HG02798 (cell line): ENCODE data around the gene CNGA3.
A peak's percentile ranks its signal among the peaks of the same experiment; 100 is the strongest.

Experiments
- ATAC-seq: cut with Tn5 transposase; IDR thresholded peaks from one replicate; pipeline ENCODE4 v1.9.1; 2021; ENCODE audit warnings: mild to moderate bottlenecking; ENCODE audit not compliant: unreplicated experiment, poor library complexity

CNGA3 gene

GRCh38 chr2:98374958-98375570, 28.8 kb downstream of the CNGA3 start:
- ATAC-seq: no peak

DNA sequence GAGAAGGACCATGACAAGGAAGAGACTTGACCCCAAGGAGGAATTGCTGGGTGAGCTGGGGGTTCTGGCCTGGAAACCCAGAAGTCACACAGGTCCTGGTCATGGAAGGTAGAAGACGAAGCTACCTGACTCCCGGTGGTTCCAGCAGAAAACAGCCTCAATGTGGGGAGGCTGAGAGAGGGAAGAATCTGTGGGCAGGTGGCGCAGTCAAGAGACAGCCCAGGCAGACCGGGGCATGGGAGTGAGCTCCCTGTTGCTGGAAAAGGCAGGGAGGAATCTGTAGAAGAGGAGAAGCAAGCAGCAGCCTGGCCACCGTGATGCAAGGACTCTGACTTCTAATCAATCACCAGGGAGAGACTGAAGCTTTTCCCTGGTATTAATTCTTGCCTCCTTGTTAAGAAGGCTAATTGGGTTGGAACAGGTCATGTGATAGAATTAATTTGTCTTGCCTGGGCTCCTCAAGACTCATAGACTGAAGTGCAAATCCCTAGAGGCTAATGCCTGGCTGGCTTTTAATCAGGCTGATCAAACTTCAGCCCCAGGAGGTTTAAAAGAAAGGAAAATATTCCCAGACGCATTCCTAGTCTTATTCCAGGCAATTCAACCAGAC, 30.1 kb downstream of the CNGA3 start:
- no peak for ATAC-seq

DNA sequence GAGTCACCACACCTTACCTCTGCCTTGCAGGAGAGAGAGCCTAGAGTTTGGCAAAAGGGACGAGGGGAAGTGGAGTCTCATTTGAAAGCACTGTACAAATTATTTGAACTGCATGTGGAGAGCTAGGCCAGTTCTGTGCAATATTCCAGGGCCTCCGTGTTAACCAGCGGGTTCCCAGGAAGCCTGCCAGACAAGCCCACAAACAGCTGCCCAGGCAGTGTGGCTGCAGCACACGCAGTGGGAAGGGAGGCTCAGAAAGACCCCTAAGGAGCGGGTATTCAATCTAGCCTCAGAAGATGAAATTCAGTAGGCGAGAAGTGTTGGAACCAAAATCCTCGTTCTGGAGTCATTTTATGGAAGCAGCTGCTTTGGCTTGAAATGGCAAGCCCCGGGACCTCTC, 30.7 kb downstream of the CNGA3 start:
- ATAC-seq: no peak

GRCh38 chr2:98377544-98377943, 31.3 kb downstream of the CNGA3 start:
- ATAC-seq: no peak

DNA sequence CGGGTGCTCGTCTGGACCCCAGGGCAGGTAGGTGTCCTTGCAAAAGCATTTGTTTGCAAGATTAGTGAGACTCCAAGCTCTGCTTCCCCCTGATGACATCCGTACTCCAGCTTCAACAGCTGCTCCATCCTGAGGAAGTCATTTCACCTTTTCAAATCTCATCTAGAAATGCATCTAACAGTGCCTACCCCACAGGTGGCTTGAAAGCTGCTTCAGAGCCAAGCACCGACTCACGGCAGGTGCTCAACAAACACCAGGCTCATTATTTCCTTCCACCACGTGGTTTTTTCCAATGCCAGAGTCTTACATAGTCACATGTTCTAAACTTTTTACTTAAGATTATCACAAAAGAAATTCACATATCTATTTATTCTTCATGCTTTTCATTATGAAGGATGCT, 31.9 kb downstream of the CNGA3 start:
- no peak for ATAC-seq

DNA sequence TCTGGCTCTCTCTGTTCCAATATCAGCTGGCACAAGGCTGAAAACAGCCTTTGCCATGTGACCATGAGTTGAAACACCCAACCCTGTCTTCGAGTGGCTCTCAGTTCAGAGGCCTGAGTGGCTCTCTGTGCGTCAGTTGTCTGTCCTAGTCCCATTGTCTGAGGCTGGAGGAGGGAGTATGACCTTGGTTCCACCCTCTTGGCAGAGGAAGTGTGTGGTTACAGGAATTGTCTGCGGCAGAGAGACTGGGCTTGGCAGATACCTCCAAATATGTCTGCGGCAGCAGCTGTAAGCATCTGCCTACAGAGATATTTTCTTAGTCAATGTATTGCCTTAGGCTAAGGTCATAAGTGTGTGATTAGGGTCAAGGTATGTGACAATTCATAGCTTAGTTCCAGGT, 32.6 kb downstream of the CNGA3 start:
- ATAC-seq: no peak

- no peak for ATAC-seq
These were observed 33.3 kb downstream of the CNGA3 start for GRCh38 chr2:98379311-98380202.

DNA sequence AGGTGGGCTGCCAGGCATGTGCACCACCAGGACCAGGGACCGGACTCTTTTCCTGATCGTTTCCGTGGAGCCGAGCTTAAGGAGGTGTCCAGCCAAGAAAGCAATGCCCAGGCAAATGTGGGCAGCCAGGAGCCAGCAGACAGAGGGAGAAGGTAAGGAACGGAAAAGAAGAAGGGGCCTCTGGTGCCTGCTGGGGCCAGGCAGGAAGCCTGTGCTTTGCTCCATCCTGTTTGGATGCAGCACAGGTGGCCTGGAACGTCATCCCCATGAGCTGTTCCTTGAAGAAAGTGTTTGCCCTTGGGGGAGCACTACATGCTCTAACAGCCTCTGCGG, 33.9 kb downstream of the CNGA3 start:
- no peak for ATAC-seq

GRCh38 chr2:98381494-98381893, 35.2 kb downstream of the CNGA3 start:
- no peak for ATAC-seq

GRCh38 chr2:98382086-98382485, 35.8 kb downstream of the CNGA3 start:
- ATAC-seq: no peak

DNA sequence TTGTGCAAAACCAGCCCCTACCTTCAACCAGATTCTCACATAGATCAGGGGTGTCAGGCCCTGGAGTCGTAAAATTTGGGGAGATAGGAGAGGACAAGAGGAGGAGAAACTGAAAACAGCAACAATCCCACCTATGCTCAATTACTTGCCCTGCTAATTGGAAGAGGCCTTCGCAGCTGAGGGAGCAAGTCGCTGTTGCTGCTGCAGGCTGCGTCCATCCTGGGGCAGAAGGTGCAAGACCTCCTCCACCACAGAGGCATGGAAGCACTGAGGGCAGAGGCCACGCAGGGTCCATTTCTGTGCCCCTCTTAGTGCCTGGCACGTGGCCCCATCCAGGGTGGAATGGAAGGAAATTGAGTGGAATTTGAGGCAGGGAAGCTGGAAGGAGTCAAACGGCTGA, 36.5 kb downstream of the CNGA3 start:
- ATAC-seq: no peak

DNA sequence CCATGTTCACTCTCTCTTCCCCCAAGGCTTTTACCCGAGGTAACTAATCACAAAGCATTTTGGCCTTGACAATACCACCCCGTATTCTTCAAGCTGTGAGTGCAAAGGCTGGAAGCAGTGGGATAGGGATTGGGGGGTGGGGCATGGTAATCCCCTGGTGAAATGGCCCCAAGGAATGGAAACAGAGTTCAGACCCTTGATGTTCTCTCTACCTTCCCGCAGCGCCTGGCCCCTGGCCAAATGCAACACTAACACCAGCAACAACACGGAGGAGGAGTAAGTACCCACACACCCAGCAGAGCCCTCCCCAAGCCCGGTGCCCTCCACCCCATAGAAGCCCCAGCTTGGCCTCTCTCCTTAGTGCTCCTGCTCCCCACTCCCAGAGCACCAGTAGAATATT, 36.9 kb downstream of the CNGA3 start:
- no peak for ATAC-seq

DNA sequence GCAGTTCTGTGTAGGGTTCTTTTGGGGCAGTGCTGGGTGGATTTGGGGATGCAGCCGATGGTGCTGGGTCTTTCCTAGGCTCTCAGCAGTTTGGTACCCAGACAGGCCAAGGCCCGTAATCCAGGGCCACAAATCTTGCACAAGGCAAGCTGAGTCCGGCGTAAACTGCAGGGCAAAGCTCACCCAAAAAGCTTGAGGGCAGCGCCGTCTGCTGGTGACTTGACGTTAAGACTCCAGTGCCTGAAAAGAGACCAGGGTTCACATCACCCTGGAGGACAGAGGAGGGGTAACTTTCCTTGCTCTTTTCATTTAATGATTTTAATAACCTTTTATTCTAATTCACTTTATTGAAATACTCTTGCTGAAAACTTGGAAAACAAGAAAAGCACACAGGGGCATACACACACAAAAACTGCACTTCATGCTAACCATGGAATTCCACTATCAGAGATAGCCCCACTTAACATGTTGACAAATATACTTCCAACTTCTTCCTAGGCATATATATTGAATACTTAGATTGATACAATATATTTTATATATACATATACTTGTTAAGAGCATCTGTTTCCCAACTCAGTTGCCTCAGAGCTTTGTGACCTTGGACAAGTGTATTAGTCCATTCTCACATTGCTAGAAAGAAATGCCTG, 38.9 kb downstream of the CNGA3 start:
- peak; percentile 70 for ATAC-seq

- no peak for ATAC-seq
These were observed 41.2 kb downstream of the CNGA3 start for GRCh38 chr2:98387478-98387877.

DNA sequence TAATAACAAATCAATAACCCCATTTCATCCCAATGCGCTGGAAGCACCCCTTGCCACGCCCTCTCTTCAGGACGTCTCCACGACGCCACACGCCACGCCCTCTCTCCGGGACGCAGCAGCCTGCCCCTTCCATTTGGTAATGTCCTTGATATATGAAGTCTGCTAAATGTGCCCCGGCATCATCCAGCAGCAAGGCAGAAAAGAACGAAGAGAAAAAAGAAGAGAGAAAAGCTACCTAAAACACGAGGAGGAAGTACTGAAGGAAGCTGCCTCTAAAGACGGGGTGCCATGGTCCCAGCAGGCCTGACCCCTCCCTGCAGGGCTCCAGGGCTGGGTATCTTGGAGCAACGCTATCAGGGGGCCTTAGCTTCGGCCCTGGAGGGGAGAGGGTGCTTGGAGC, 41.8 kb downstream of the CNGA3 start:
- no peak for ATAC-seq

DNA sequence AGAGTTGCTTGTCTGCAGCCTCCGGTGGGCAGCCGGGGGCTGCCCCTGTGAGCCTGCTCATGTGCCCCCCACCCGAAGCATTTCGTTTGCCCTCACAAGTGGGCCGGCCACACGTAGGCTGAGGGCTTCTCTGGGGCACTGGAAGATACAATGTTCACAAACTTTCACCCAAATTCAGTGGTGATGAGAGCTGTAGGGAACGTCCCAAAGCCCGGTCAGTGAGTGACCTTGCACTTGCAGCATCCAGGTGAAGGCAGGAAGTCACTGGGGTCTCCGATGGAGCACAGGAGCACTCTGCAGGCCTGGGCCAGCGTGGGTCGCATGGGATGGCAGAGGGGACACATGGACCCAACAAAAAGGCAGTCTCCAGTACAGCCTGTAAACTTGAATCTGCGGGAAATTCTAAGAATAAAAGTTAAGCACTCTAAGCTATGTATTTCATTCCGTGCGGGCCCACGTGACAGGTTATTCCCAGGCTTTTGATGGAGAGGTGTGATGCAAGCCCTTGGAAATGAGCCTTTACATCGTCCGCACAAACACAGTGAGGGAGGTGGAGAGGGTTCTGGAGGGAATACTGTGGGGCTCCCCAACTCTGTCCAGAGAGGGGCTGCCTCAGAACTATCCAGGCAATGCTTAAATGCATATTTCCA, 42.5 kb downstream of the CNGA3 start:
- no peak for ATAC-seq

DNA sequence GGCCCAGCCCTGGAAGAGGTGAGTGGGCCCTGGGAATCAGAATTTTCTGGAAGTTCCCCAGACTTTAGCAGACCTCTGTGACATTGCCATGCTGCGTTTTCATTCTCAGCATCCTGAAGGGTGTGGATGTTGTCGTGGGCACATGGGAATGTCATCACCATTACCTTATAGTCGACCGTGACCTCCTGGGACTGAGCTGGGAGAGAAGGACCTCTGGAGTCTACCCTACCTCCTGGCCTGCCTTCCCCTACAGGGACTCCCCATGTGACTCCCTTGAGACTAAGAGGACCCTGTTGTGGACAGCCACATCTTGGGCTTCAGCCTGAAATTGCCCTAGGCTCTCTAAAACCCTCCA, 43.0 kb downstream of the CNGA3 start:
- no peak for ATAC-seq

DNA sequence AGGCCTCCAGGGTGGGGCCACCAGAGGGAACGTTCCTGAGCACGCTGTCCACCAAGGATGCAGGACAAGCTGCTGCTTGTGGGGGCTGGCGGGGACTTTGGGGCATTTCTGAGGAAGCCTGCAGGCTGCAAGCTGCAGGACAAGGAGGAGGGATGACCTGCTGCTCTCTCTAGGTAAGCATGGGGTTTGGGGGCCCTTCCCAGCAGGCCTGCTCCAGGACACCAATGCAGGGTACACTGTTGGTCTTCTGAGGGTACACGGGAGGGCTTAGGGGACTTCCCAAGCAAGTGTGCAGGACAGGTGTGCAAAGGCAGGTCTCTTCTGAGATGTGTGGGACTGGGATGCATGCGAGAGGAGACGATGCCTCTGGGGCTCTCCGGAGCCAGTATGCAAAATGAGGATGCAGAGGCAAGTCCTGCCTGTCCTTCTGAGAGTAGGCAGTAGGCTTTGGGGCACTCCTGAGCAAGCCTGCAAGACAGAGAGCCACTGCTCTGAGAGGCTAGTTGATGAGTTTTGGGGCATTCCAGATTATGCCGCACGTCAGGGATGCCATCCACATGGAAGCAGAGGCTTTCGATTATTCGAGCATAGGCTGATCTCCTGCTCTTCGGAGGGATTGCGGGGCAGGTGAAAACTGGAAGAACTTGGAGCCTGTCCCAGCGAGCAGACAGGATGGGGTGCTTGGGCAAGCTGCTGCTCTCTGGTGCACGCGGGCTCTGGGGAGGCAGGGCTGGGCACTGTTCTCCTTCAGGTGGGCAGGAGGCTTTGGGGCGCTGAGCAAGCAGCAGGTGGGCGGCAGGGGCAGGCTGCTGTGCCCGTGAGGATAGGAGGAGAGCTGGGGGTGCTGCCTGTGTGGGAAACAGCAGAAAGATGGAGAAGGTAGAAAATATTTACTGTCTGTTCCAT, 44.6 kb downstream of the CNGA3 start:
- ATAC-seq: no peak

DNA sequence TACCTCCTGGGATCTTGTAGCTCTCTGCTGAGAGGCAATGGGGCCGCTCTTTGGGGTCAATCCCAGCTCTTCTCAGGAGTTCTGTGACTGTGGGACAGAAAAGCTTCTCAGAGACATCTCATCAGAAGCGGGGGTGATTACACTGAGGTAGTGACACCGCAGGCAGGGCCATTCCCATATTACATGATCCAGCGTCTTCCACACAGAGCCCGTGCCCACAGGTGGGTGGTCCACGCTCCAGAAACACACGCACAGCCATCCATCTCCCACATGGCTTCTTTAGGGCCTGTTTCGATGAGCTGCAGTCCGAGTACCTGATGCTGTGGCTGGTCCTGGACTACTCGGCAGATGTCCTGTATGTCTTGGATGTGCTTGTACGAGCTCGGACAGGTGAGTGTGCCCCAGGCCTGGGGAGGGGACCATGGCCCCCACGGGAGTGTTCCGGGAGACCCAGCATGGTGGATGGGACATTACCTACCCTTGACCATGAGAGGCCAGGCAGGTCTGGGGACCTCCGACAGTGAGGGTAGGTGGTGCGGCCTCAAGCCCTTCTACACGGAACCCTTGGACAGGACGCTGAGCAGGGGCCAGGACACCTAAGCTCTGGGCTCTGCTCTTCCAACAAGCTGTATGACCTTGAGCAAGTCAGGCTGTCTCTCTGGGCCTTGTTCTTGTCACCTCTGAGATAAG, 45.5 kb downstream of the CNGA3 start:
- ATAC-seq: no peak
